DOHH2 (cell line): Measurements from ENCODE around the gene CIB1.

Experiments
- H3F3A ChIP-seq: fragments of 200-600 bp; sonication (generic), shearing (Covaris generic); 2 replicates; pipeline ENCODE4 v1.6.0; 2016; ENCODE audit warnings: antibody characterized with exemption, mild to moderate bottlenecking; ENCODE audit not compliant: control insufficient read depth, insufficient read depth
- H3K27ac ChIP-seq: fragments of 200-600 bp; sonication (generic); 2 replicates; pipeline ENCODE4 v1.5.1; 2014; ENCODE audit warnings: low read depth, mild to moderate bottlenecking, low read length, moderate library complexity
- H3K27me3 ChIP-seq: fragments of 200-600 bp; sonication (generic); 2 replicates; pipeline ENCODE4 v1.6.1; 2014; ENCODE audit warnings: mild to moderate bottlenecking, low read length, mixed read lengths; ENCODE audit not compliant: control insufficient read depth
- H3K36me3 ChIP-seq: fragments of 200-600 bp; sonication (generic); 2 replicates; pipeline ENCODE4 v1.6.1; 2014; ENCODE audit warnings: mild to moderate bottlenecking, low read length, moderate library complexity, mixed read lengths; ENCODE audit not compliant: control insufficient read depth
- H3K4me1 ChIP-seq: fragments of 200-600 bp; sonication (generic); 2 replicates; pipeline ENCODE4 v1.6.1; 2014; ENCODE audit warnings: mild to moderate bottlenecking, low read length, mixed read lengths; ENCODE audit not compliant: control insufficient read depth
- H3K4me2 ChIP-seq: fragments of 200-600 bp; sonication (generic); 2 replicates; pipeline ENCODE4 v1.6.0; 2014; ENCODE audit warnings: mild to moderate bottlenecking, low read length, moderate library complexity
- H3K4me3 ChIP-seq: fragments of 200-600 bp; sonication (generic); 2 replicates; pipeline ENCODE4 v1.5.1; 2014; ENCODE audit warnings: mild to moderate bottlenecking, low read length, mixed read lengths
- H3K79me2 ChIP-seq: fragments of 200-600 bp; sonication (generic); 2 replicates; pipeline ENCODE4 v1.6.1; 2014; ENCODE audit warnings: mild to moderate bottlenecking, low read length, mixed read lengths; ENCODE audit not compliant: control insufficient read depth
- H3K9me2 ChIP-seq: fragments of 200-600 bp; sonication (generic); replicated peaks from 2 replicates; pipeline ENCODE4 v1.6.1; 2014; ENCODE audit warnings: mild to moderate bottlenecking, low read length, mixed read lengths; ENCODE audit not compliant: control insufficient read depth
- H3K9me3 ChIP-seq: fragments of 200-600 bp; sonication (generic); 2 replicates; pipeline ENCODE4 v1.6.1; 2014; ENCODE audit warnings: antibody characterized with exemption, low read length, mixed read lengths; ENCODE audit not compliant: control insufficient read depth, insufficient read depth
- H4K20me1 ChIP-seq: fragments of 200-600 bp; sonication (generic); 2 replicates; pipeline ENCODE4 v1.6.0; 2014; ENCODE audit warnings: low read depth, mild to moderate bottlenecking, antibody characterized with exemption, low read length, moderate library complexity; ENCODE audit not compliant: control insufficient read depth, insufficient read depth
- EZH2phosphoT487 ChIP-seq: fragments of 200-600 bp; sonication (generic); IDR thresholded peaks from 2 replicates; pipeline ENCODE4 v1.6.1; 2017; ENCODE audit warnings: borderline replicate concordance, mild to moderate bottlenecking, antibody characterized with exemption, low read length, moderate library complexity, mixed read lengths
- TF ChIP-seq, protein P1 (sequence below): fragments of 200-600 bp; sonication (generic); IDR thresholded peaks from one replicate; pipeline ENCODE4 v1.5.1; 2014; ENCODE audit warnings: antibody characterized with exemption, mild to moderate bottlenecking, low read depth, low read length; ENCODE audit not compliant: poor library complexity, severe bottlenecking

CIB1 gene

GRCh38 chr15:90232941-90233386 lies 777 bp downstream of the CIB1 start:
- Histone ChIP-seq H4K20me1 (no peaks in the 10 kb centered on the region), H3F3A (0 out of 2 replicates have a peak, but pooled peaks cover 2% of the 10 kb centered on the region), H3K36me3 (peaks cover 42% of the 10 kb centered on the region), H3K4me1 (peaks cover 35% of the 10 kb centered on the region), H3K4me3 (peak overlapping the region; percentile 96), H3K27ac (peak overlapping the region; percentile 43), H3K9me3 (no peaks in the 10 kb centered on the region), H3K27me3 (no peaks in the 10 kb centered on the region), H3K4me2 (peak overlapping the region; percentile 100), H3K9me2 (no peaks in the 10 kb centered on the region), H3K79me2 (peaks cover 29% of the 10 kb centered on the region)
- TF ChIP-seq EZH2phosphoT487 = no peak
- TF ChIP-seq, protein P1, sequence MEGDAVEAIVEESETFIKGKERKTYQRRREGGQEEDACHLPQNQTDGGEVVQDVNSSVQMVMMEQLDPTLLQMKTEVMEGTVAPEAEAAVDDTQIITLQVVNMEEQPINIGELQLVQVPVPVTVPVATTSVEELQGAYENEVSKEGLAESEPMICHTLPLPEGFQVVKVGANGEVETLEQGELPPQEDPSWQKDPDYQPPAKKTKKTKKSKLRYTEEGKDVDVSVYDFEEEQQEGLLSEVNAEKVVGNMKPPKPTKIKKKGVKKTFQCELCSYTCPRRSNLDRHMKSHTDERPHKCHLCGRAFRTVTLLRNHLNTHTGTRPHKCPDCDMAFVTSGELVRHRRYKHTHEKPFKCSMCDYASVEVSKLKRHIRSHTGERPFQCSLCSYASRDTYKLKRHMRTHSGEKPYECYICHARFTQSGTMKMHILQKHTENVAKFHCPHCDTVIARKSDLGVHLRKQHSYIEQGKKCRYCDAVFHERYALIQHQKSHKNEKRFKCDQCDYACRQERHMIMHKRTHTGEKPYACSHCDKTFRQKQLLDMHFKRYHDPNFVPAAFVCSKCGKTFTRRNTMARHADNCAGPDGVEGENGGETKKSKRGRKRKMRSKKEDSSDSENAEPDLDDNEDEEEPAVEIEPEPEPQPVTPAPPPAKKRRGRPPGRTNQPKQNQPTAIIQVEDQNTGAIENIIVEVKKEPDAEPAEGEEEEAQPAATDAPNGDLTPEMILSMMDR = peak; percentile 46

DNA sequence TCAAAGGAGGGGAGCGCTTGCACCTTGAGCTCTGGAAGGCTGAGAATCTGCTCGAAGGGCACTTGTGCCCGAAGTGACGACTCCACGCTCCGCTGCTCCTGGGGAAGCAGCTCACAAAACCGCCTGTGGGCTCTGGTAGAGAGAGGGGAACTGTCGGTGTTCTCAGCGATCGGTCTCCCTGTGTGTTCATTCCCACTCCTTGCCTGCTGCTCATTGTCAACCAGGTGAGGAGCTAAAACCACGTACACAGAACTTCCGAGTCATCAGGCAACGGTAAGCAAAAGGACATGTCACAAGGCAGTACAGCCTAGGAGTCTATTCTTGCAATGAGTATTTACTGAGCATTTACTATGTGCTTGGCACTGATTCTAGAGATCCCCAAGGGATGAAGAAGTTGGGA lies 1.5 kb downstream of the CIB1 start:
- Histone ChIP-seq H3K36me3 (peaks cover 41% of the 10 kb centered on the region), H3K4me2 (peak overlapping the region; percentile 100), H3K27ac (peak overlapping the region; percentile 48), H3K4me3 (peak overlapping the region; percentile 96), H3K9me3 (no peaks in the 10 kb centered on the region), H3K9me2 (no peaks in the 10 kb centered on the region), H3K27me3 (no peaks in the 10 kb centered on the region), H3K4me1 (peaks cover 35% of the 10 kb centered on the region), H3F3A (0 out of 2 replicates have a peak, but pooled peaks cover 2% of the 10 kb centered on the region), H4K20me1 (no peaks in the 10 kb centered on the region), H3K79me2 (peaks cover 29% of the 10 kb centered on the region)
- TF ChIP-seq, protein P1 = no peak
- TF ChIP-seq EZH2phosphoT487 = no peak

DNA sequence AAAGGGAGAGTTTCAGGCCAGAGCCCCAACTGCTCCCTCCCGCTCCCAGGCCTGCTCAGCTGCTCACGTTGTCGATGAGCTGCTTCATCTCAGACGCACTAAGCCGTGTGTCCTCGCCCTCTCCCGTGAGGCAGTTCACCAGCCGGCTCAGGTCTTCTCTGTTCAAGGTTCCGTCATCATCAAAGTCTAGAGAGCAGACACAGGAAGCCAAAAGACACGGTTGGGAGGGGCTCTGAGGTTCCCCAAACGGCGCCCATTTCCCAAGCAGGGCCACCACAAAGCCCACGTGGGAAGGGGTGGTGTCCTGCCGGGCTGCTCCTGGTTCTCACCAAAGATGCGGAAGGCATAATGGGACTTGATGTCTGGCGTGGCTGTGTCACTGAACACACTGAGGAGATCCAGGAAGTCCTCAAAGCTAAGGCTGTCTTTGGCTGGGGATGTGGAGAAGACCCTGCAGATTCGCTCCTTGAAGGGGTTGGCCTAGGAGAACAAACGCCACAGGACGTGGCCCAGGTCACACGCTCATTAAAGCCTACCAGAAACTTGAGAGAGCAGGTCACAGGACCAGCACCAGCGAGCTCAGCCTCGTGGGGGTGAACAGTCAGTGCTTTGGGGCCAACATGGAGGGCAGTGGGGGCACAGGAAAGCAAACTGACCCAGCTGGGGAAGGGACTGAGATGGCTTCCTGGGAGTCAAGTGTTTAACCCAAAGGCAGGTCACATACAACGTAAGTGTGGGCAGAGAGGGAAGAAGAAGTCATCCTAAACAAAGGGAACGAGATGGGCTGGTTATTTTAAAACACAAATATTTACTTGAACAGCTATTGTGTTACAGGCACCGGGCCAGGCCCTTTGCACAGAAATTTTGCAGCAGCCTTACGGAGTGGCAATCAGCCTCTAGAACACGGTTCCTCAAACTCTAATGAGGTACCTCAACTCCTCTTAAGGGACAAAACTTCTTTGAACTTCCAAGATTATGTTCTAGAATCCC lies 2.4 kb downstream of the CIB1 start:
- Histone ChIP-seq H3K4me3 (peak overlapping the region; percentile 96), H3K4me1 (peaks cover 35% of the 10 kb centered on the region), H3K9me2 (no peaks in the 10 kb centered on the region), H4K20me1 (no peaks in the 10 kb centered on the region), H3K4me2 (peak overlapping the region; percentile 100), H3K9me3 (no peaks in the 10 kb centered on the region), H3K36me3 (peaks cover 41% of the 10 kb centered on the region), H3F3A (0 out of 2 replicates have a peak, but pooled peaks cover 2% of the 10 kb centered on the region), H3K27me3 (no peaks in the 10 kb centered on the region), H3K79me2 (peaks cover 29% of the 10 kb centered on the region), H3K27ac (peak overlapping the region; percentile 48)
- TF ChIP-seq EZH2phosphoT487 = no peak

DNA sequence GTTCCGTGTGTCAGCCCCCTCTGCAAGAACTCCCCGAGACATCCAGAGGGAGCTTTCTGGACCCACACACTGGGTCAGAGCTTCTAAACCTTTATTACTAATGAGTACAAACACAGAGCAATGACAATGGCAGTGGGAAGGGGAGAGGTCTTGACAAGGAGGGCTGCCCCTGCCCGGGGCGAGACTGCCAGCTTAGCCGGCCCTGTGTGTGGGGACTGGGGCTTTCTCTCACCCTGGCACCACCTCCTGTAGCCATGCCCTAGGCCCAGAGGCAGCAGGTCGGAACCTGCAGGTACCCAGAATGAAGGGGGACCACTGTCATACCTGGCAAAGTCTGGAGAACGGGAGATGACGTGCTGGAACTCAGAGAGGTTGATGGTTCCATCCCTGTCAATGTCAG lies 3.1 kb downstream of the CIB1 start:
- peaks cover 29% of the 10 kb centered on the region for H3K79me2 ChIP-seq
- H3K9me3 ChIP-seq = no peaks in the 10 kb centered on the region
- peaks cover 41% of the 10 kb centered on the region for H3K36me3 ChIP-seq
- H3K27ac ChIP-seq = no peak overlapping the region; the same call in 1 of the 2 replicates
- no peak for TF ChIP-seq EZH2phosphoT487
- H3K4me1 ChIP-seq = peaks cover 35% of the 10 kb centered on the region
- peak overlapping the region; percentile 96 for H3K4me3 ChIP-seq
- H3K27me3 ChIP-seq = no peaks in the 10 kb centered on the region
- H4K20me1 ChIP-seq = no peaks in the 10 kb centered on the region
- peak overlapping the region; percentile 100 for H3K4me2 ChIP-seq
- 0 out of 2 replicates have a peak, but pooled peaks cover 2% of the 10 kb centered on the region for H3F3A ChIP-seq
- no peaks in the 10 kb centered on the region for H3K9me2 ChIP-seq
